ENCODE results near the gene SHROOM2.
A peak's percentile ranks its signal among the peaks of the same experiment; 100 is the strongest.

SHROOM2 gene

GRCh38 chrX:9906919-9907318, 120.7 kb downstream of the SHROOM2 start:
- DNase-seq, result no peak

- DNase-seq, result no peak
These were observed 121.6 kb downstream of the SHROOM2 start for GRCh38 chrX:9907645-9908387.

DNA sequence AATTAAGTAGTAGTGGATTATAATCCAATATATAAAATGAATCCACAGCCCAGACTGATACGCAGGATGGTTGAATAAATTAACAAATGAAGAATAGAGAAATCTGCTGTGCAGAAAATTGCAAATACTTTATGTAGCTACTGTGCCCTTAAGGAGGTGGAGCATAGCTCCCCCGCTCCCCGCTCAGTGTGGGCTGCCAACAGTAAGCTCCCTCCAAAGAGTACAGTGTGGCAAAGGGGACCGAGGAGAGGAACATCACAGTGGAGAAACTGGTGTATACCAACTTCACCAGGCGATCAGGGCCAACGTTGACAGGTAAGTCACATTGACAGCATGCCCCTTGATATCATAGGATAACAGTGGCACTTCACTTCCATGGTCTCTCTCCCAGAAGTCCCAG, 123.0 kb downstream of the SHROOM2 start:
- DNase-seq, result no peak

DNA sequence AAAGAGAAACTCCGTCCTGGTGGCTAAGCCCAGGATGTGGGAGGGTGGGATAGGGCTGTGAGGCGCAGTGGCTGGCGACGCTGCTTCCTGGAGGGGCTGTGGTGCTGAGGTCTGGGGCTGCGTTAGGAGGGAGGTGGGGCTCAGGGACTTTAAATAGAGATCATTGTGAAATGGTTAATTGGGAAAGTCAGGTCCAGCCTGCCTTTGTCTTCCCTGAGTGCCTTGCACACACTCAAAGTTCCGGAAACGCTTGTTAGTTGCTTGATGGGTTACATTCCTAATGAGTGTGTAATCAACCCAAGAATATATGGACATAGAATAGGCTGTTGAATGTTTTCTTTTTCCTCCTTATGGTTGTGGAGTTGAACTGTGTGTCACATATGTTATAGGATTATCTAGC, 125.3 kb downstream of the SHROOM2 start:
- DNase-seq, result no peak

DNA sequence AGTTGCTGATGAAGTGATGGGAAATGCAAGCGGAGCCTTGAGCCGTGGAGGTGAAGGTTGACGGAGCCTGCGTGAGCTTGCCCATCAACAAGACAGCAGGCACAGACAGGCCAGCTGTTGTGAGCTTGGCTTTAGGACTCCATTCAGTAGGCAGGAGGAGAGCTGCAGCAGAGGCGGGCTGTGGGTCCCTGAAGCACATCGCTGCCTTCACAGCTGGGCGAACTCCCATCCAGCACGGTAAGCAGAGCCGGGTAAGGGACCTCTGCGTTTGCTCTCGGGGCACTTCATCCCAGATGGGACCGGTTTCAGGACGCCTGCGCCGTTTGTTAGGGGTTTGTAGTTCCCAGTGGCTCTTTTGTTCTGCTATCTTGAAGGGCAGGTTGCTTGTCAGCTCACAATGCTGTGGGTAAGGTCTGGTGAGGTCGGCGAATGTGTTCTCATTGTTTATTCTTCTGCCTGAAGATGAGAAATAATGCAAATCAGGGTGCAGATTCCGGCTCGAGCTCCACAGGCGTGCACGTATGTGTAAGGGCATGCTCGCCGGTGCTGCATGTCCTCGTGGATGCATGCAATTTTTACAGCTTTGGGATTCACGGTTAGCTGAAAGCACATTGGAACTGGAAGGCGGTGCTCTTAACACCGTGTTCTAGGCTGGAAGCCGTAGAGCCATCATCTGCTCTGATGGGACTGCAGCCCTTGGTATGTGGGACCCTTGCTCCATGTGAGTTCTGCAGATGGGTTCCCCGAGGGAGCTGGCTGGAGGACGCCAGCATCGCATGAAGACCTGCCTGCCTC, 126.3 kb downstream of the SHROOM2 start:
- DNase-seq, result no peak

GRCh38 chrX:9913146-9913433, 126.9 kb downstream of the SHROOM2 start:
- no peak for DNase-seq

DNA sequence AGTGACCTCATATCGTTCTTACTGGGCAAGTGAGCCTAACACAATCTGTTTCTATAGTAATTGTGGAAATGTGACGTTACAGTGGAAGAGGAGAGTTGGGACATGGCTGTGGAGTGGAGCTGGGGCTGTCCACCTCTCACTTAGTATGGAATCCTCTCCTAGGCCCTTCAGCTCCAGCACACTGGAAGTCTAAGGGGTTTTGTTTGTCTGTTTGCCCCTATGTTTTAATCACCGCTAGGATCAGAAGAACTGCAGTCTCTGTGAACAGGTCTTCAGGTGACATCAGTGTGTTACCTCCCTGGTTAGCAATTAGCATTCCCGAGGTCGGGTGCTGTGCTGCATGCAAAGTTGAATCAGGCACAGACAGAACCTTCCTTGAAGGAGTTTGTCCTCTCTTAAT, 131.6 kb downstream of the SHROOM2 start:
- DNase-seq, result no peak

DNA sequence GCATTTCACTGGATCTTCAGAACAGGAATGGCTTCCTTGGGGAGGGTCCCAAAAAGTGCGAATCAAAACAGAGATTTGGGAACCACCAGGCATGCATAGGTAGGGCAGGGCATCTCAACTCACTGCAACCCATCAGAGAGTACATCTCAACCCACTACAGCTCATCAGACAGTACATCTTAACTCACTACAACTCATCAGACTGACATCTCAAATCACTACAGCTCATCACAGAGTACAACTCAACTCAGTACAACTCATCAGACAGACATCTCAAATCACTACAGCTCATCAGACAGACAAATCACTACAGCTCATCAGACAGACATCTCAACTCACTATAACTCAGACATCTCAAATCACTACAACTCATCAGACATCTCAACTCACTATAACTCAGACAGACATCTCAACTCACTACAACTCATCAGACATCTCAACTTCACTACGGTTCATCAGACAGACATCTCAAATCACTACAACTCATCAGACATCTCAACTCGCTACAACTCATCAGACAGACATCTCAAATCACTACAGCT, 133.5 kb downstream of the SHROOM2 start:
- no peak for DNase-seq

DNA sequence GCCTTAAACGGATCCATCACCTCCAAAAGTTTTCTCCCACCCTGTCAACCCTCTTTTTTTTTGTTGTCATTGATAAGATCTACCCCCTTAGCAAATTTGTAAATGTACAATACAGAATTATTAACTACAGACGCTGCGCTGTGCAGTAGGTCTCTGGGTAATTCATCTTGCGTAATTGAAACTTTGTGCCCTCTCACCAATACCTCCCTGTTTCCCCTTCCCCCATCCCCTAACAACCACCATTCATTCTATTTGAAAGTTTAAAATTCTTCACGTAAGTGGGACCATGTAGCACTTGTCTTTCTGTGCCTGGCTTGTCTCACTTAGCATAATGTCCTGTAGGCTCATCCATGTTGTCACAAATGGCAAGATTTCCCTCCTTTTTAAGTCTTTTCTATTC, 135.2 kb downstream of the SHROOM2 start:
- DNase-seq, result no peak

DNA sequence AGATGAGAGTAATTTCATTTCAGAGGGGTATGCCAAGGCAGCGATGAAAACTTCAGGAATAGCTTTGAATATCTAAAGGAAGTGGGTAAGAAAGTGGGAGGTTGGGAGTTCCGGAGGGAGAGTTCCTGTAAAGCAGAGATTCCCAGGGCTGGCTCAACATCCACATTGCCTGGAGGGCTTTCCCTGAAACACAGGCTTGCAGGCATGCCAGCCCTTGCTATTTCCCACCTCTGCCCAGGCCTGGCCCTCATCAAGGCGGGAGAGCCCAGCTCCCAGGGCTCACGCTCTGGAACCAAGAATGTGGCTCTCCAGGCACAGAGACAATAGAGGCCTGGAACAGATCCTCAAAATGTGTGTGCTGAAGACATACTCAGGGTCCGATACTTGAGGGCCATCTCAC, 137.1 kb downstream of the SHROOM2 start:
- no peak for DNase-seq

GRCh38 chrX:9926002-9926401, 139.8 kb downstream of the SHROOM2 start:
- DNase-seq, result no peak

- no peak for DNase-seq
These were observed 141.7 kb downstream of the SHROOM2 start for GRCh38 chrX:9927698-9928482.

GRCh38 chrX:9935436-9935835, 149.2 kb downstream of the SHROOM2 start:
- DNase-seq, result no peak

DNA sequence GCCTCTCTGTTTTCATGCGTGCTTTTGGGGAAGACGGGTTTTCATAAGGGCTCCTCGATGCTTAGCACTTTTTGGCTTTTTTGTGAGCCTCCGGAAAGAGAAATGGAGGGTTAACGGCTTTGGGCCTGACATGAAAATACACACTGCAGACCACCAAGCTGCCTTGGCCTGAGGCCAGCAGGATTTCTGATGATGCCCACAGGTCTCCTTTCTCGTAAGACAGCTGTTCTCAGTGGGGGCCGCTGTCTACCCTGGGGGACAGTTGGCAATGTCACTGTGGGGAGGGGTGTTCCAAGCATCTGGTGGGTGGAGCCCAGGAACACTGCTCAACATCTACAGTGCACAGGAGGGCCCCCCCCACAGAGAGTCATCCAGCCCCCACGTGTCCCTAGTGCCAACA, 151.5 kb downstream of the SHROOM2 start:
- DNase-seq, result no peak

GRCh38 chrX:9938516-9938915, 152.3 kb downstream of the SHROOM2 start:
- DNase-seq, result no peak

GRCh38 chrX:9940421-9940820, 154.2 kb downstream of the SHROOM2 start:
- no peak for DNase-seq

DNA sequence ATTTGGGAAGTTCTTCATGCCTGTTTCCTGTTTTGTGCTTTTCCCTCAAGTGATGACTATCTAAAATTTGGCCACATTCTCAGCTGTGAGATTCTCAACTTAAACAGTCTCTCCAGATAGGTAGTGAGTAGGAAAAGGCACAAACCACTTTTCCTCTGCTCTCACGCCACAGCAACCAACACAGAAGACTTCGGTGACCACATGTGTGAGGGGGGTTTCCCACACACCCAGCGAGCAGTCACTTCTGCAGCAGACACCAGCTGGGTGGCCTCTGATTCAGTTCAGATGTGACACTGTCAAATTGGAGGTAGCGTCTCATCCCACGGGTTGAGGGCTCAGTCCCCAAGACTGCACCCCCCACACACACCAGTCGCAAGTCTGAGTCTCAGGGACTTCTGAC, 155.9 kb downstream of the SHROOM2 start:
- peak; percentile 86 for DNase-seq

DNA sequence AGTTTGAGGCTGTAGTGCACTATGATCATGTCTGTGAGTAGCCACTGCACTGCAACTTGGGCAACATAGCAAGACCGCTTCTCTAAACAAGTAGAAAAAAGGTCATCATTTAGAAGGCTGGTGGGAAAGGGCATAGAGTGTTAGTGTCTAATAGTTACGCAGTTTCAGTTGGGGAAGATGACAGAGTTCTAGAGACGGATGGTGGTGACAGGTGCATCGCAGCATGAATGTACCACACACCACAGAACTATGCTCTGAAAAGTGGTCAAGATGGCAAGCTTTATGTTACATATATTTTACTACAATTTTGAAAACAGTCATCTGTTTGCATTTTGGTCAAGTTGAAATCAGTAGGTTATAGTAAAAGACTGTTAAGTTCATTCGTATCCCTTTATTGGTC, 157.2 kb downstream of the SHROOM2 start:
- no peak for DNase-seq

DNA sequence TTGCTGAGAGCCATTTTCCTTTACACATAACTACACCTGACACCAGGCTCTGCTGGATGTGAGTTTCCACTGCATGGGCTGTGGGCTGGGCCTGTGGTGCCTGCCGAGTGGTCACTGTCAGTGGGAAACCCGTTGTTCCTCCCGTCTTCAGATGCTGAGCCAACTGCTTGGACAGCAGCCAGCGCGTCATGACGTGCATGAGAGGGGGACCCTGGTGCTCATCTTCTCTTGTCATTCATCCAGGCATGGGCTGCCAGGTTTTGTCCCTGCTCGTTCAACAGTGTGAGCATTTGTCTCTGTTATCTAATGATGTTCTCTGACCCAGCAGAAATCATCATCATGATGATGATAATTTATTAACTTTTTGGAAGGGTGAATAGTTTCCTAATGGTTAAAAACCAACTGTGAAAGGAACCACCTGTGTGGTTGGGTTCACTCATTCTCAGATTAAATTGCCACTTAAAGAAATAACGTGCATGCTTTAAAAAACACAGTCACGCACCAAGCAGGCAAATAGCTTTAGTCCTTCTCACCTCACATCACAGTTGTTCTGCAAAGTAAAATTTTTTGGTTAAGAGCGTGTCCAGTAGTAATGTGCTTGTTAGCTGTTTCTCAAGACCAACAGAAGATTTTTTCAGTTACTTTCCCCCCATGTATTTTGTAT, 161.0 kb downstream of the SHROOM2 start:
- DNase-seq, result no peak

DNA sequence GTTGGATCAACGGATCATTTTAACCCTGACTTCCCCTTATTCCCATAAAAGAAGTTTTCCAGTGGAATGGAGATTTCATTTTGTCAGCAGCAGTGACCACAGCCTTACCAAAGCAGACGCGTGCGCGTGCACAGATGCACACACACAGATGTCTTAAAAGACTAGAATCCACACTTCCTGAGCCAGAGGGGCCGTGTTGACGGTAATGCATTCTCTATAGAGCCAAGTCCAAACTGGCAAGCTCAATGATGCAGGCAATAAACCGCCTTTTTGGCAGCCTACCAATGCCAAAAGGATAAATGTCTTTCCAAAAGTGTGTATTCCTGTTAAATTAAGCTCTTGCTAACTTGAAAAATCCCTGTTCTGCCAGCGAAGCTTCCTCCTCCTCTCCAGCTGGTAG, 162.2 kb downstream of the SHROOM2 start:
- no peak for DNase-seq

GRCh38 chrX:9952300-9952699, 166.1 kb downstream of the SHROOM2 start:
- DNase-seq, result no peak

DNA sequence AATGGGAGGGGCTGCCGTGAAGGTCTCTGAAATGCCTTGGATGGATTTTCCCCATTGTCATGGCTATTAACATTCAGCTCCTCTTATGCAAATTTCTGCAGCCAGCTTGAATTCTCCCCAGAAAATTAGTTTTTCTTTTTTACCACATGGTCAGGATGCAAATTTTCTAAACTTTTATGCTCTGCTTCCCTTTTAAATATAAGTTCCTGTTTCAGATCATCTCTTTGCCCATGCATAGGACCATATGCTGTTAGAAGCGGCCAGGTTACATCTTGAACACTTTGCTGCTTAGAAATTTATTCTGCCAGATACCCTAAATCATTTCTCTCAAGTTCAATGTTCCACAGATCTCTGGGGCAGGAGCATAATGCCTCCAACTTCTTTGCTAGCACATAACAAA, 167.2 kb downstream of the SHROOM2 start:
- no peak for DNase-seq

DNA sequence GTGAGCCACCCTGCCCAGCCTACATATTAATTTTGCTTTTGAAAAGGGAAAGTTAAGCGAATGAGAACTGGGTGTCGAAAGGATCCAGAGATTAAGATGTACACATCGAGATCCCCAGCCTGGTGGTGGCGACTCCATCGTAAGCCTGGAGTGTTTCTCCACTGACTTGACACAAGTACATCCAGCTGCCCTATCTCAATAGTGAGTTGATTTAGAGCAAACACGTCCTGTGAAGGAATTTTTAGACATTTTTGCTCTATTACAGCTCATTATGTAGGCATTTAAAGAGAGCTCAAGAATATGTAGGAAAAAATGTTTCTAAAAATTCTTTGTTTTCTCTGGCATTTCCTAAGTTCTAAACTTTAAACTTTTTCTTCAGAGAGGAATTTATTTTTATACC, 169.3 kb downstream of the SHROOM2 start:
- DNase-seq, result no peak
